Esophagus muscularis mucosa (tissue), 4 donors: ENCODE data around the gene C9orf72. TPM values are rescaled to one million over a fixed set of nuclear protein-coding genes. Genes with fewer than 3 reads are reported as not detected.

Source experiments
- DNase-seq: peaks from one replicate; pipeline ENCODE4 v3.0.0-alpha.2; 2017; ENCODE audit errors: extremely low spot score
- H3K27ac ChIP-seq, 4 donors: fragments of 200-600 bp; sonication (generic); replicated peaks in 1 of 4; 1 replicate in 3 of 4; 2 replicates in 1 of 4; pipeline ENCODE4 v1.5.1; 2016 to 2019; ENCODE audit warnings: mild to moderate bottlenecking in 1 of 4
- H3K27me3 ChIP-seq, 4 donors: fragments of 200-600 bp; sonication (generic); one replicate each; pipeline versions ENCODE4 v1.5.1 to v1.6.0; 2016 to 2019
- H3K36me3 ChIP-seq, 4 donors: fragments of 200-600 bp; sonication (generic); one replicate each; pipeline ENCODE4 v1.5.1; 2016 to 2019
- H3K4me1 ChIP-seq, 4 donors: fragments of 200-600 bp; sonication (generic); one replicate each; pipeline ENCODE4 v1.5.1; 2016 to 2019
- H3K4me3 ChIP-seq, 4 donors: fragments of 200-600 bp; sonication (generic); 1 replicate in 2 of 4; 2 replicates in 2 of 4; pipeline ENCODE4 v1.5.1; 2016 to 2019; ENCODE audit warnings: mild to moderate bottlenecking in 4 of 4, moderate library complexity in 1 of 4
- H3K9me3 ChIP-seq, 4 donors: fragments of 200-600 bp; sonication (generic); 1 replicate in 3 of 4; 2 replicates in 1 of 4; pipeline ENCODE4 v1.5.1; 2016 to 2019
- EP300 ChIP-seq: sonication (generic); formaldehyde crosslinking; IDR thresholded peaks from one replicate; pipeline ENCODE4 v1.6.1; 2017; ENCODE audit warnings: antibody characterized with exemption
- POLR2A ChIP-seq: fragments of 450-650 bp; IDR thresholded peaks from one replicate; pipeline ENCODE4 v1.6.1; 2017; ENCODE audit warnings: antibody characterized with exemption, moderate library complexity, mild to moderate bottlenecking, low read depth
- POLR2AphosphoS5 ChIP-seq, 2 donors: sonication (generic); formaldehyde crosslinking; IDR thresholded peaks; one replicate each; pipeline ENCODE4 v1.6.1; 2017; ENCODE audit warnings: antibody characterized with exemption in 2 of 2
- WGBS: methylation state at CpG from one replicate; pipeline ENCODE4 v1.1.5; 2018; 5-methylcytosine and 5-hydroxymethylcytosine counted together
- intact Hi-C: fragments of 100-400 bp; cut with DNase I; formaldehyde crosslinking; loops from one replicate; pipeline ENCODE4 v1.15.1; 2023
- total RNA-seq, 4 donors: library from RNA; depleted of rRNA; stranded (reverse); fragments of >200 nt; gene quantifications; one replicate each; pipeline versions ENCODE4 v1.1.0 to v1.2.1, GENCODE V29; 2016
- TF ChIP-seq, protein P1 (sequence below), 3 experiments: fragments of 200-600 bp in 2 of 3; fragments of 450-650 bp in 1 of 3; sonication (generic) in 2 of 3; IDR thresholded peaks; one replicate each; pipeline ENCODE4 v1.5.1; 2017 to 2019; ENCODE audit warnings: antibody characterized with exemption in 3 of 3, mild to moderate bottlenecking in 2 of 3, moderate library complexity in 1 of 3

C9orf72 gene
- total RNA-seq: 10 to 100 TPM; 11.5 to 20.5 (median 14.6) TPM

DNA sequence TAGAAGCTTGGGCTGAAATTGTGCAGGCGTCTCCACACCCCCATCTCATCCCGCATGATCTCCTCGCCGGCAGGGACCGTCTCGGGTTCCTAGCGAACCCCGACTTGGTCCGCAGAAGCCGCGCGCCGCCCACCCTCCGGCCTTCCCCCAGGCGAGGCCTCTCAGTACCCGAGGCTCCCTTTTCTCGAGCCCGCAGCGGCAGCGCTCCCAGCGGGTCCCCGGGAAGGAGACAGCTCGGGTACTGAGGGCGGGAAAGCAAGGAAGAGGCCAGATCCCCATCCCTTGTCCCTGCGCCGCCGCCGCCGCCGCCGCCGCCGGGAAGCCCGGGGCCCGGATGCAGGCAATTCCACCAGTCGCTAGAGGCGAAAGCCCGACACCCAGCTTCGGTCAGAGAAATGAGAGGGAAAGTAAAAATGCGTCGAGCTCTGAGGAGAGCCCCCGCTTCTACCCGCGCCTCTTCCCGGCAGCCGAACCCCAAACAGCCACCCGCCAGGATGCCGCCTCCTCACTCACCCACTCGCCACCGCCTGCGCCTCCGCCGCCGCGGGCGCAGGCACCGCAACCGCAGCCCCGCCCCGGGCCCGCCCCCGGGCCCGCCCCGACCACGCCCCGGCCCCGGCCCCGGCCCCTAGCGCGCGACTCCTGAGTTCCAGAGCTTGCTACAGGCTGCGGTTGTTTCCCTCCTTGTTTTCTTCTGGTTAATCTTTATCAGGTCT, at the start of gene C9orf72:
C9orf72 (minus strand) TSS at position 564 of the 716 bp plus-strand sequence. CDS start 6,361 bp downstream, outside the sequence.
- peak; percentile 67 for TF ChIP-seq POLR2A
- TF ChIP-seq POLR2AphosphoS5 (IDR thresholded peaks at IDR 0.05): peak in 1 of 2 donors; percentile 72
- TF ChIP-seq, protein P1, sequence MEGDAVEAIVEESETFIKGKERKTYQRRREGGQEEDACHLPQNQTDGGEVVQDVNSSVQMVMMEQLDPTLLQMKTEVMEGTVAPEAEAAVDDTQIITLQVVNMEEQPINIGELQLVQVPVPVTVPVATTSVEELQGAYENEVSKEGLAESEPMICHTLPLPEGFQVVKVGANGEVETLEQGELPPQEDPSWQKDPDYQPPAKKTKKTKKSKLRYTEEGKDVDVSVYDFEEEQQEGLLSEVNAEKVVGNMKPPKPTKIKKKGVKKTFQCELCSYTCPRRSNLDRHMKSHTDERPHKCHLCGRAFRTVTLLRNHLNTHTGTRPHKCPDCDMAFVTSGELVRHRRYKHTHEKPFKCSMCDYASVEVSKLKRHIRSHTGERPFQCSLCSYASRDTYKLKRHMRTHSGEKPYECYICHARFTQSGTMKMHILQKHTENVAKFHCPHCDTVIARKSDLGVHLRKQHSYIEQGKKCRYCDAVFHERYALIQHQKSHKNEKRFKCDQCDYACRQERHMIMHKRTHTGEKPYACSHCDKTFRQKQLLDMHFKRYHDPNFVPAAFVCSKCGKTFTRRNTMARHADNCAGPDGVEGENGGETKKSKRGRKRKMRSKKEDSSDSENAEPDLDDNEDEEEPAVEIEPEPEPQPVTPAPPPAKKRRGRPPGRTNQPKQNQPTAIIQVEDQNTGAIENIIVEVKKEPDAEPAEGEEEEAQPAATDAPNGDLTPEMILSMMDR (IDR thresholded peaks at IDR 0.05): peak in 1 of 3 experiments; percentile 7
- no peak for TF ChIP-seq EP300
- Histone ChIP-seq H3K36me3 (no peaks in the 10 kb centered on the region), H3K4me1 (peaks cover 23 to 25% (median 24%) of the 10 kb centered on the region in 4 donors), H3K4me3 (peak within 1 kb of the TSS; percentile 78 to 98 (median 86)), H3K27me3 (no peaks in the 10 kb centered on the region), H3K9me3 (peaks cover 0 to 2% (median 0%) of the 10 kb centered on the region in 4 donors), H3K27ac (peak within 1 kb of the TSS; percentile 96 to 100 (median 98))
- DNase-seq: peak; percentile 95
- intact Hi-C loops: no loop called here
- WGBS: 0% methylated on average over 29 of the region's 72 CpGs

- intact Hi-C loops: no loop called here
- Histone ChIP-seq H3K4me1 (no peaks in the 10 kb centered on the region), H3K27me3 (no peaks in the 10 kb centered on the region), H3K4me3 (no peak overlapping the region), H3K9me3 (no peaks in the 10 kb centered on the region), H3K27ac (no peak overlapping the region), H3K36me3 (no peaks in the 10 kb centered on the region)
- TF ChIP-seq POLR2AphosphoS5 (IDR thresholded peaks at IDR 0.05): no peak
- TF ChIP-seq, protein P1 (IDR thresholded peaks at IDR 0.05): no peak
- TF ChIP-seq EP300: no peak
- TF ChIP-seq POLR2A: no peak
- no peak for DNase-seq
- 53% methylated on average over 5 of the region's 5 CpGs for WGBS
Measured at GRCh38 chr9:27622693-27623340, 49.5 kb upstream of the C9orf72 start.

- intact Hi-C loops: no loop called here
- TF ChIP-seq POLR2A (no peak), EP300 (no peak), POLR2AphosphoS5 (IDR thresholded peaks at IDR 0.05) (no peak)
- TF ChIP-seq, protein P1 (IDR thresholded peaks at IDR 0.05): no peak
- H3K36me3 ChIP-seq: no peaks in the 10 kb centered on the region
Measured at GRCh38 chr9:27619743-27620142, 46.5 kb upstream of the C9orf72 start.

GRCh38 chr9:27618066-27618465, 44.8 kb upstream of the C9orf72 start:
- no peak for DNase-seq
- H3K4me3 ChIP-seq: no peak overlapping the region
- H3K27ac ChIP-seq: no peak overlapping the region
- H3K27me3 ChIP-seq: peaks cover 0 to 11% (median 0%) of the 10 kb centered on the region in 4 donors
- H3K9me3 ChIP-seq: no peaks in the 10 kb centered on the region
- H3K4me1 ChIP-seq: no peaks in the 10 kb centered on the region
- TF ChIP-seq POLR2A: no peak
- no peak for TF ChIP-seq POLR2AphosphoS5 (IDR thresholded peaks at IDR 0.05)
- TF ChIP-seq, protein P1 (IDR thresholded peaks at IDR 0.05): no peak
- TF ChIP-seq EP300: no peak
- 68% methylated on average over 4 of the region's 4 CpGs for WGBS
- intact Hi-C loops: no loop called here
- H3K36me3 ChIP-seq: no peaks in the 10 kb centered on the region

More at GRCh38 chr9:27619743-27620142, 46.5 kb upstream of the C9orf72 start:
- H3K9me3 ChIP-seq: no peaks in the 10 kb centered on the region
- no peak overlapping the region for H3K27ac ChIP-seq
- H3K4me3 ChIP-seq: no peak overlapping the region
- 82% methylated on average over 6 of the region's 6 CpGs for WGBS
- DNase-seq: no peak
- no peaks in the 10 kb centered on the region for H3K4me1 ChIP-seq
- H3K27me3 ChIP-seq: peaks cover 0 to 3% (median 0%) of the 10 kb centered on the region in 4 donors
